ENCODE data around the gene UBQLN1.

Gene UBQLN1

DNA sequence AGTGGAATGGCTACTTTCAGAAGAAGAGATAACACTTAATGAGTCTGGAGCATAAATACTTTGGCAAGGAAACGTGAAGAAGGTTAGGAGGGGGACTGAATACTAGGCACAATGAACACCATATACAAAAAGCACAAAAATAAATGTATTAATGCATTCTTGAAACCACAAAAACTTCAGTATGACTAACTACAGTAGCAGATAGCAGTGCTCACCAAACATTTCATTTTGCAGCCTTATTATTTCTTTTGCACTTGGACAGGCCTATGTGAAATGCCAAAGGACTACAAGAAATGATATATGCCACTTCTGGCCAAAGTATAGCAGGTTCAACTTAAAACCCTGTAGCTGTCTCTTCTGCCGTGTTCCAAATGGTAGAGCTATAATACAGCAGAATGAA lies 26.3 kb downstream of the UBQLN1 start:
- DNase-seq = no peak

DNA sequence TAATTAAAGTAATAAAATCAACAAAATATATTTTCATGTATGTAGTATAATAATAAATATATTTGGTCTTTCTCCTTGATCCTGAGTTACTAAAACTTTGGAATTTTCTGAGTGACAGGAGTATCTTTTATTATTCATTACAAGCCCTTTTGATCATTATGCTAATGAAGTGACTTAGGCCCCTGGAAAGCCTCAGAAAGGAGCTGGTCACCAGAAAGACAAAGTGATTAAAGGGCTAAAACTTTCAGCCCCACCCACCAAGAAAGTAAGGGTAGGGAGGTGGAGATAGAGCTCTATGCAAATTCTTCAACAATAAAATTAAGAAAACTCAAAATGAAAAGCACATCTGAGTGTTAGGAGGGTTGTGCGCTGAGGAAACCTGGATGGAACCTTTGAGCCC lies 27.5 kb downstream of the UBQLN1 start:
- DNase-seq = no peak

DNA sequence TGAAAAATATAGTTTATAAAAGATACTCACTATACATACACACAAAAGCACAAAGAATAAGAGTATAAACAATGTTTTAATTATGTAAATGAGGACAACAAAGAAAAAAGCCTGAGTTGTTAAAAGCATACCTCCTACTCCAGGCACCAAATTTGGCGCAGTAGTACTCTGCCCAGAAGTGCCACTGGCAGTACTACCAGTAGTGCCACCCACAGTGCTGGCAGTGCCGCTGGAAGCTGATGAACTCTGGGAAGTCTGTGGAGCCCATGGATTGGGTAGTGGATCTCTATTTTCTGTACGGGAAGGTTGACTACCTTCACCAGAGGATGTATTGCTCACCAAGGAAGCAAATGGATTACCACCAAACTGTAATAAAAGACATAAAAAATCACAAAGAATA lies 30.2 kb downstream of the UBQLN1 start:
- DNase-seq = no peak

DNA sequence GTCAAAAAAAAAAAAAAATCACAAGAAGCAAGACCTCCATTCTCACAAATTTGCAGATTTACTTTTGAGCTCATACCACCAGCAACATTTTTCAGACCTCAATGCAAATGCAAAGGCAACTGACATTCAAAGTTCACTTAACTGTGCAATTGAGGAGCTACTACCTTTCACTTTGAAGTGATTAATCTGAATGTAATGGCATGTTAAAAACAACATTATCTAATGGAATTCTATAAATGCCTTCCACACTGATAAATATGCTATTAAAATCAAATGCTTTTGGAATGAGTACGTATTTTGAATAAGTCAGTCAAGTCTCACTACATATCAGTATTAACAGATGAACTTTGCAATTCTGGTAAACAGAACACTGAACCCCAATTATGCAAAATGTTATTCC lies 32.3 kb downstream of the UBQLN1 start:
- DNase-seq = no peak

DNA sequence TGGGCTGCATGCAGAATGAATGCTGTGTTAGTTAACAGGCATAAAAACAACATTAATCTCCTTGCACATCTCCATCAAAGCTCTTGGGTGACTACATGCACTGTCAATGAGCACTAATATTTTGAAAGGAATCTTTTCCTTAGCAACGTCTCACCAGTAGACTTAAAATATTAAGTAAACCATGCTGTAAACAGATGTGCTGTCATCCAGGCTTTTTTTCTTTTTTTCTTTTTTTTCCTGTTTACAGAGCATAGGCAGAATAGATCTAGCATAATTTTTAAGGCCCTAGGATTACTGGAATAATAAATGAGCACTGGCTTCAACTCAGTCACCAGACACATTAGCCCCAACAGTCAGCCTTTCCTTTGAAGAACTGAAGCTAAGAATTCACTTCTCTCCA lies 36.3 kb downstream of the UBQLN1 start:
- DNase-seq = no peak

DNA sequence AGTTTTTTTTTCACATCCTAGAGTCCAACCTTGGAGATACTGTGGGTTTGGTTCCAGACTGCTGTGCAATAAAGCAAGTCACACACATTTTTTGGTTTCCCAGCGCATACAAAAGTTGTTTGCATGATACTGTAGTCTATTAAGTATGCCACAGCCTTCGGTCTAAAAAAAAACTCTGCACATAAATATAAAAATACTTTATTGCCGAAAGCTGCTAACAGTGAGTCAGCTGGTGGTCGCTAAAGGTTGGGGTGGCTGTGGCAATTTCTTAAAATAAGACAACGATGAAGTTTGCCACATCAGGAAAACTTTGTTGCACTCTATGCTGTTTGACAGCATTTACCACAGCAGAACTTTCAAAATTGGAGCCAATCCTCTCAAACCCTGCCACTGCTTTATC lies 37.4 kb downstream of the UBQLN1 start:
- DNase-seq = no peak

DNA sequence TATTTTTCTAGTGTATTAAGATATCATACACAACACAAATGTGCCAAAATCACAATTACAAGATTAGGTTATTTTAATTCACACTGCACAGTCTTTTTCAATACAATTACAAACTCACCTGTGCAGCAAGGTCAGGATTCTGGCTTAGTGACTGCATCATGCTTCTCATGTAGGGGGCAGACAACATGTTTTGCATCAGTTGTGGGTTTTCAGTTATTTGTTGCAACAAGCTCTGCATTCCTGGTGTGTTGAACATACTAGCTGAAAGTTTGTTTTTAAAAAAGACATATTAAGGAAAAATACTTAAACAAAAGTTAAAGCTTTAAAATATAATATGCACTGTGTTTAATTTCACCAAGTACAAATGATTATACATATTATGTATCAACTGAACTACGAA lies 38.7 kb downstream of the UBQLN1 start:
- DNase-seq = no peak

DNA sequence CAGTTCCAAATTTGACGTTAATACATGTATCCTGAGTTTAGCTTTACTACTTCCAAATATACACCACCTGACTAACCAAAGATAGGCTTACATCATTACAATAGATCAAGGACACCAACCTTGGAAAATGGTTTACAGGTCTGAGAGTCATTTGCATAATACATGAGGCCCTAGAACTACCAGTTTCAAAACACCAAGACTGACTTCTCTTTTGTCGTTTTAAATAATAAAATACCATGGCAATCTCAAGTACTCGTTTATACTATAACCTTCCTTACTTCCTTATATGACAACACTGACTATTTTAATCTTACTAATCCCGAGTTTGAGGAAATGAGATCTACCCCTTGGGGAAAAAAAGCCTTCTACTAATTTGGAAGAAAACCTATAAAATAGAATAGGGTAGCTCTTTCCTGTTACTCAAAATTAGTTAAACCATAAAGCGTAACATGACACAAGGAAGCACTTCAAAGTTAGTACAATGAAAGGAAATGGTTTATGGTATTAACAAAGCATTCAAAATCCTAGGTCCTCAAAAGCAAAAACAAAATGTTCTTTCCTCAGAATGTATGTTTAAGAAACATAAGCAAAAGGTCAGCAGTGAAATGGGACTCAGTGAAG lies 42.1 kb downstream of the UBQLN1 start:
- DNase-seq = no peak

DNA sequence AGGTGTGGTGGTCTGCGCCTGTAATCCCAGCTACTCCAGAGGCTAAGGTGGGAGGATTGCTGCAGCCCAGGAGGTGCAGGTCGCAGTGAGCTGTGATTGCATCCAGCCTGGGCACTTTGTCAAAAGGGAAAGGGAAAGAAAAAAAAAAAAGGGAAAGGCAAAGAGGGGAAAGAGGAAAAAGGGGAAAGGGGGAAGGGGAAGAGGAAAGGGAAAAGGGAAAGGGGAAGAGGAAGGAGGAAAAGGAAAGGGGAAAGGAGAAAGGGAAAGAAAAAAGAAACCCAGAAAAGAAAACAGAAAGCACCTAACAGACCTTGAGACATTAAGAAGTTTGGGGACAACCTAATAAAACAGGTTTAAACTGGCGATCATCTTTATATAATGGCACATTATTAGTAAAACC lies 44.8 kb downstream of the UBQLN1 start:
- no peak for DNase-seq

DNA sequence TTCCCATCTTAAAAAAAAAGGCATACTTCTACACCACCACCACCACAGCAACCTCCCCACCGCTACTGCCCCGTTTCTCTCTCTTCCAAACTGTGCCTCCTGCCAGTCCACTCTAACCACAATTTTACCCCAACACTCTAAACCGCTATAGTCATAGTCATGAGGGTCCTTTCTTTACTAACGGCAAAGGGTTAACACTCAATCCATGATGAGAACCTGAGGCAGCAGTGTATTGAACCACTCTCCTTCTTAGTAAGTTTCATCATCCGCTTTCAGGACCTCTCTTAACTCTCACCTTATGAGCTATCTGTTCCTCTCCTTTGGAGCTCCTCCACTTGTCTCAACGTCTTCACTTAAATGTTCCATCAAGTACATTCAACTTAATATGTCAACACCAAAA lies 50.8 kb downstream of the UBQLN1 start:
- no peak for DNase-seq

DNA sequence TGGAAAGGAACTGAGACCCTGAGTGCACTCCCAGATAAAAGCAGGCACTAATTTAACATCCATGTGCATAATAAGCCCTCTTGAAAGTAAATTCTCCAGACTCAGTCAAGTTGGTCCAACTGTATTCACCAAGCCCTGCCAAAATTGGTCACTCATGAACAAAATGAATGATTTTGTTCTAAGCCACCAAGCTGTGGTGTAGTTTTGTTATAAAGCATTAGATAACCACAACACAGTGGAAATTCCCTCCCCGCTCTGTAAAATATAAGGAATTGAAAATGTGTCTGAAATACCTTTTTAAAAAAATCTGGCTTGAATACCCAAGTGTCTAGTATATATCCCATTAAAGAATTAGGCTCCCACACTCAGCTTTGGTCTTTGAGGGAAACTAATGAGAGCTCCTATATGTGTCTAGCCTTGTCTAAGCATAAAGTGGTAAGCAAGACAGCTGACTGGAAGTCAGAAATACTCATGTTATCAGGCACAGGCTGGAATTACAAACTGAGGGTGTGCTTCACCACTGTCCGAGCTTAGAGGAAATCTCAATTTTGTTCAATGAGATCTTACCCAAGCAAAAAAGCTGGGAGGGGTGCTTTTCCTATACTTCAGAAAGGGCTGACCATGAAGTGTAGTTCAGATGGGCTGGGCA lies 51.6 kb downstream of the UBQLN1 start:
- no peak for DNase-seq

DNA sequence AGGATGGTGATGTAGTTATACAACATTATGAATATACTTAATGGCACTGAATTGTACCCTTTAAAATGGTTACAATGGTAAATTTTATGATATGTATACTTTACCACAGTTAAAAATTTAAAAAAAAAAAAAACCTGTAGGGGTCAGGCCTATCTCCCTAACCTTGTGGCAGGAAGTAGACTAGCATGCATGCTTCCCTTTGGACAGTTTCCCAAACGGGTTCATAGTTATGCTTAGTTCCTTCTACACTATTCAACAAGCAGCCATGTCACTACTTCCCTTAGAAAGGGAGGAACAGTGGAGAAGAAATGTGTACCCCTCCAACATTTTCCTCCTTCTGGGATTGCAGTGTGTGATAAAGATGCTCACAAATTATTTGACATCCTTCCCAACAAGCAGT lies 52.3 kb downstream of the UBQLN1 start:
- DNase-seq = no peak

DNA sequence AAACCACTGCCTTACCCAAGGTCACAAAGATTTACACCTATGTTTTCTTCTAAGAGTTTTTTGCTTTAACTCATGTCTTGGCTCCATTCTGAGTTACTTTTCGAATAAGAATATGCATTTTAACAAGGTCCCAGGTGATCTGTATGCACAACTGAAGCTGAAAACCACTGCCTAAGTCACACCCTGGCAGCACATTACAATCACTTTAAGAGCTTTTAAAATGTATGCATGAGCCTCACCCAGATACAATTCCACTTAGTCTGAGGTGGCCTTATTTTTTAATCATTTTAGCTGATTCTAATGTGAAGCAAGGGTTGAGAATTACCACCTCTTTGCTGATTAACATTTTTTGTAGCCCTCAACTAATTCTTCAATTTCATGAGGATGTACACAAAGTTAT lies 55.3 kb downstream of the UBQLN1 start:
- DNase-seq = no peak

DNA sequence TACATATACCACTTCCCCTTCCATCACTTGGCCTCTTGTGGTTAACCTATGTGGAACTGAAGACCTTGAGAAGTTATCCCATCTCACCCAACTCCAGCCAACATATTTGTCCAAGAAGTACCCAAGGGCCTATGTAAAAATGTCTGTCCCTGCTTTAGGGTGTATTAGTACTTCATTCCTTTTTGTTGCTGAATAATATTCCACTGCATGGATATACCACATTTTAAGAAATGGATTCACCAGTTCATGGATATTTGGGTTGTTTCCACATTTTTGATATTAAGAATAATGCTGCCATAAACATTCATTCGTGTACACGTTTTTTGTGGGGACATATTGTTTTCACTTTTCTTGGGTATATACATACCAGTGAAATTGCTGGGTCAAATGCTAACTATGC lies 56.2 kb downstream of the UBQLN1 start:
- DNase-seq = no peak

DNA sequence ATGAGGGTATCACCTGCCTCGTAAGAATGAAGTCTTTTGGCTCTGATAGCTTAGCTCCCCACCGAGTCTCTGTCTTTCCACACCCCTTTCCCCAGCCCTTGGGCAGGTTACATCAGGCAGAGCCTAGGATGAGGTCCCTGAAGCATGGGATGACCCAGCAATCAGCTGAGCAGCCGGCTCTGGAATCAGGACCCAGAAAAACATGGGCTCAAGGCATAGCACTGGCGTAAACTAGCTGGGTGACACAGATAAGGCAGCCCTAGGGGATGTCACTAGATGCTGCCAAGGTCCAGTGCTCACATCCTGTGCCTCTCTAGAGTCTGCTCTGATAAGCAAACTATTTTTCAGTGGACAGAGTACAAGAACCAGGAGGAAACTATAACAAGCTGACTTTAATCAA lies 58.2 kb downstream of the UBQLN1 start:
- no peak for DNase-seq

DNA sequence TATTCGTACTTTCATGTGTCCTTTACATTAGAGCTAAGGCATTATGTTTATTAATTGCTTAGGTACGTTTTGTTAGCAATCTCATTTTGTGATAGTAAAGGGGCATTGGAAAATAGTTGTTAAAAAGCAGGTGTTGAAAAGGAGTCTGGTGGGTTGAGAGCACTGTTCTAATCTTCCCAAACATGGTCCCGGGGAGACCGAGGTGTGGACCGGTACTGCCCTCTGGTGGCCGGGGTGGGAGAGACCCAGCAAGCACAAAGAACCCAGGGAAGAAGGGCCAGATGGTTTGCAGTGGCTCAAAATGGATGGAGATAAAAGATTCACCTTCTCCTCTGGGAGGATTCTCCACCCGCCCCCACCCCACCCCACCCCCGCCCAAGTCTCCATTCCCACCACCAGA lies 58.7 kb downstream of the UBQLN1 start:
- DNase-seq = peak; percentile 41

DNA sequence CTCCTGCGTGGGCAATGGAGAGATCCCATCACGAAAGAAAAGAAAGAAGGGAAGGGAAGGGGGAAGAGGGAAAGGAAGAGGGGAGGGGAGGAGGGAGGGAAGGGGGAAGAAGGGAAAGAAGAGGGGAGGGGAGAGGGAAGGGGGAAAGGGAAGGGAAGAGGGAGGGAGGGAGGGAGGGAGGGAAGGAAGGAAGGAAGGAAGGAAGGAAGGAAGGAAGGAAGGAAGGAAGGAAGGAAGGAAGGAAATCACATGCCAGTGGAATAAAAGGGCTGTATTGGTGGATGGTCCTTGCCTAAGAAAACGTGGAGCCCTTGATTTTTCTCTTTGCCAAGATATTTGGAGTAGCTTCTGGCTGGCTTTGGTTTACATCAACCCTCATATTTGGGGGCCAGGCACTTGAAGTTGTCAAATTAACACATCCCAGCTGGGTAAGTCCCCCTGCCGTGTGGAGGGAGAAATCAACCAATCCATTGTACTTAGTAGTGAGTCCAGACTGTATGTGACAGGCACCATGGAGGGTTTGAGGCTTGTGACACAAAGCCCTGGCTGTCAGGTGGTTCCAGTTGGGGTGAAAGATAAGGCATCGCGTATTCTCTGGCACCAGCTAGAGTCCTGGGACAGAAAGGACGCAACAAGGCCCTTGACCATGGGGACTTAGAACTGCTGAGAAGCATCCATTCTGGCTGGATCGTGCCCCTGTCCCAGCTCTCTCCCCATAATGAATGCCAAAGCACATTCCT lies 61.1 kb downstream of the UBQLN1 start:
- DNase-seq = no peak

DNA sequence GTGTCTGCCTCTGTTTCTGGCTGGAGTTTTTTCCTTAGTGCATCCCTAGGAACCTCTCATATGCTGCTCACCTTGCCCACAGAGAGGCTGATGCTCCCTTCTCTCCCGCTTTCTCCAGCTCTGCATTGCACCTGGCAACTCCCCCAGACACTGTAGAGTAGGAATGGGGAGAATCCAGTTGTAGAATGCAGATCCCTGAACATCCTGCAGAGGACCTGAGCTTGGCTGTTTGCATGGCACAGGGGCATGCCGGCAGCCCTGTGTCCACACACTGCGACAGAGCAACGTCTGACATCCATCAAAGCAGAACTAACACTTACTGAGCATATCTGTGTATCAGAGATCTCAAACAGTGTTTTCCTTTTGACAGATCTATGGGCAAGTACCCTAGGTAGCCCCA lies 65.0 kb downstream of the UBQLN1 start:
- DNase-seq = no peak

DNA sequence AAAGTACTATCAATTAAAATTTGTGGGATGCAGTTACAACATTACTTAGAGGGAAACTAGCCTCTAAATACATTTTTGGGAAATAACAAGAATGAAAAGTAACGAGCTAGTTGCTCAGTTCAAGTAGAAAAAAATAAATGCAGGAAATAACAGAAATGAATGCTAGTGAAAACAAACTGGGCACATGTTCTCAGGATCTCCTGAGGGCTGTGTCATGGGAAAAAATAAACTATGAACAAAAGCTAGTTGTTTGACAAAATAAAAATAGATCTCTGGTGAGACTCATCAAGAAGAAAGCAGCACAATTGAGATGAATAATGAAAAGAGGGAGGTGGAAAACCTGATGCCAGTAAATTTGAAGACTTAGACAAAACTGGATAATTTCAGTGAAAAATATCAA lies 68.5 kb downstream of the UBQLN1 start:
- no peak for DNase-seq

DNA sequence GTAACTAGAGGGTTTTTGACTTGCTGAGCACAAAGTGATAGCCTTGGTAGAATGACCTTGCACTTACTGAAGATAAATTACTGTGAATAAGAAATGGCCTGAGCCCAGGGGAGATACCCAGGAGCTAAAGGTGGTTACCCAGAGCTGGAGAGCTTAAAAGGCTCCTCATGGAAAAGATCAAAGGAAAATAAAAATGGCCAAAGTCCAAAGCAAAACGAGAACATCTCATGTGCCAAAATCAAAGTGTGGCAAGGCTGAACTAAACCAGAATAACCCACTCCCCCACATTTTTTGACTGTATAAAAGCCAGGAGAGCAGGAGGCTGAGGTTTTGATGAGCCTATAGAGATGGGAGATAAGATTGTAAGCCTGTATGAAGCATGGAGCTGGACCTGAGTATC lies 70.4 kb downstream of the UBQLN1 start:
- no peak for DNase-seq

DNA sequence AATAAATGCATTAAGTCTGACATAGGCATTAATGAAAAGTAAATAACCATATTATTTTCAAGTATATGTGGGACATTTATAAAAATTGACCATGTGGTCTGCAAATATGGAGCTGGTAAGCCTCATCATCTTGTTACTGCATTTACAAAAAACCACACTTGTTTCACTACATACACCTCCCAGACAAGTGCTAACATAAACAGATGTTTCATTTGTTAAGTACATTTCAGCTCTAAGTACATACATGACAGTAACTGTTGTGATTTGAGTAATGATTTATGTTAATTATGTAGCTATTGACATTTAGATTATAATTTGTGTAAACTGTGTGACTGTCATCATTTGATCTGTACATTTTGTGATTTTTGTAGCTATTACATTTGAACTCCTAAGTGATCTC lies 70.9 kb downstream of the UBQLN1 start:
- DNase-seq = no peak

DNA sequence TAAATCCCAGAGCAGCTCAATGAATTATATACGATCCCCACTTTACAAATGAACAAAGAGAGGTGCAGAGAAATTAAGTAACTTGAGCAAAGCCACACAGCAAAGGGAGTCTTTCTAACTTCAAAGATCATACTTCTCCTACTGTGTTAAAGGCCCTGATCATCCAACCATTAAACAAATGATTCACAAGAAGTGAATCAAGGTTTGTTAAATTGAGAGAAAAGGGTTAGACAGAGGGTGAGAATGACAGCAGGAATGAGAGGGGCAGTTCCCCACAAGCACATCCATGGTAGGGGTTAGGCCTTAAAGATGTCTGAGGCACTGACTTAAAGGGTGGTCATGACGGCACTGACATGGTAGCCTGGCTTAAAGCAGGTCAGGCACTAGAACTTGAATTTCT lies 74.1 kb downstream of the UBQLN1 start:
- DNase-seq = no peak

DNA sequence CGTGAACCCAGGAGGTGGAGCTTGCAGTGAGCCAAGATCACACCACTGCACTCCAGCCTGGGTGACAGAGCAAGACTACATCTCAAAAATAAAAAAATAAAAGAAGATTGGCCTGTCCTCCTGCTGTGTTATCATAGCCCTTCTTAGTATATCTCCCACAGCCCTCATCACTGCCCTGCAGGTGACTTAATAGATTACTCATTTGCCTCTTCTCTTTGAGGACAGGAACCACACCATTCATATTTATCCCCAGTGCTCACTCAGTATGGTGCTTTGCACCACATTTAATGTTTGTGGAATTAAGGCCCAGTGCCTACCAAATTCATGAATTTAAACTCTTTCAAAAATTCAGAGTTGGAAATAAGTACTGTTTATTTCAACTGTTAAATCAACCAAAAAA lies 74.5 kb downstream of the UBQLN1 start:
- DNase-seq = no peak

DNA sequence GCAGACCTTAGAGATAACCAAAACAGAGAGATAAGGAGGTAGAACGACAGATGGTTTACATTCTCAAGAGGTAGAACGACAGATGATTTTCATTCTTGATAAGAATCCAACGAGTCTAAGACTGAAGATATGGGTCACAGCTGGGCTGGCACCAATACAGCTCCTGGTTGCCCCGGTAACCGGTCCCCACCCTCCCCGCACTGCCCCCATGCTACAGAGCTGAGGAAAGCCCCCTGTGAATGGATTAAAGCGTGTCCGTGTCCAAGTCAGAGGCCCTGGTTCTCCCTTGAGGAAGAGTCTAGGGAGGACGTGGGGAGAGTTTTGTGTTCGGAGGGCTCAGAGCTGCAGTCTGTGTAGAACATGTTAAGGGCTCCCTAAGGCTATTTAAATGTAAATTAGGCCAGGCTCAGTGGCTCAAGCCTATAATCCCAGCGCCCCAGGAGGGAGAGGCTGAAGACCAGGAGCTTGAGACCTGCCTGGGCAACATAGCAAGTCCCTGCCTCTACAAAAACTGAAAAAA lies 76.8 kb downstream of the UBQLN1 start:
- DNase-seq = no peak
